Daoy (cell line): ENCODE data around the gene TENM4. TPM values are rescaled to one million over a fixed set of nuclear protein-coding genes. Genes with fewer than 3 reads are reported as not detected.
A peak's percentile ranks its signal among the peaks of the same experiment; 100 is the strongest.

Source experiments
- DNase-seq: peaks from one replicate; pipeline ENCODE4 v3.0.0-alpha.2; 2015; ENCODE audit warnings: low read depth
- total RNA-seq: library from RNA; depleted of rRNA; stranded (reverse); fragments of >200 nt; shearing (Covaris generic); gene quantifications from 2 replicates; pipeline ENCODE4 v1.2.3, GENCODE V29; 2014

TENM4 gene
- total RNA-seq, 1 experiment from 2014 or later, result 13.6 TPM

GRCh38 chr11:79390923-79391322 lies 49.9 kb downstream of the TENM4 start:
- no peak for DNase-seq

GRCh38 chr11:79390477-79390876 lies 50.4 kb downstream of the TENM4 start:
- DNase-seq, result no peak

GRCh38 chr11:79388201-79388600 lies 52.6 kb downstream of the TENM4 start:
- DNase-seq, result no peak

- DNase-seq, result no peak
These were observed 57.0 kb downstream of the TENM4 start for GRCh38 chr11:79383874-79384273.

- DNase-seq, result no peak
These were observed 58.4 kb downstream of the TENM4 start for GRCh38 chr11:79382301-79383050.

- DNase-seq, result no peak
These were observed 59.8 kb downstream of the TENM4 start for GRCh38 chr11:79381036-79381435.

- no peak for DNase-seq
These were observed 63.4 kb downstream of the TENM4 start for GRCh38 chr11:79377406-79377805.

GRCh38 chr11:79375818-79376550 lies 64.8 kb downstream of the TENM4 start:
- no peak for DNase-seq

- no peak for DNase-seq
These were observed 66.1 kb downstream of the TENM4 start for GRCh38 chr11:79374727-79375126.

GRCh38 chr11:79371724-79372123 lies 69.1 kb downstream of the TENM4 start:
- DNase-seq, result no peak

GRCh38 chr11:79371152-79371551 lies 69.7 kb downstream of the TENM4 start:
- DNase-seq, result no peak

GRCh38 chr11:79369055-79369454 lies 71.8 kb downstream of the TENM4 start:
- DNase-seq, result no peak

GRCh38 chr11:79367844-79368243 lies 73.0 kb downstream of the TENM4 start:
- DNase-seq, result no peak

- DNase-seq, result no peak
These were observed 74.6 kb downstream of the TENM4 start for GRCh38 chr11:79366218-79366617.

- DNase-seq, result no peak
These were observed 76.9 kb downstream of the TENM4 start for GRCh38 chr11:79363861-79364378.

- no peak for DNase-seq
These were observed 77.6 kb downstream of the TENM4 start for GRCh38 chr11:79363256-79363655.

GRCh38 chr11:79362821-79363220 lies 78.0 kb downstream of the TENM4 start:
- DNase-seq, result no peak

GRCh38 chr11:79362206-79362757 lies 78.5 kb downstream of the TENM4 start:
- DNase-seq, result no peak

- no peak for DNase-seq
These were observed 82.6 kb downstream of the TENM4 start for GRCh38 chr11:79358258-79358657.

GRCh38 chr11:79353706-79354105 lies 87.1 kb downstream of the TENM4 start:
- no peak for DNase-seq

- DNase-seq, result peak; percentile 33
These were observed 88.5 kb downstream of the TENM4 start for GRCh38 chr11:79352349-79352703.

GRCh38 chr11:79348976-79349682 lies 91.7 kb downstream of the TENM4 start:
- DNase-seq, result no peak
